Left lung (tissue), 10 donors: ENCODE results near the gene TECTA. TPM values are rescaled to one million over a fixed set of nuclear protein-coding genes. Genes with fewer than 3 reads are reported as not detected.
"Not testable (repeated sequence)": the region's sequence is repeated elsewhere in the genome, so short reads cannot be mapped to it uniquely, and the experiment has no call there.

Experiments
- ATAC-seq: fragments of 200-7000 bp; cut with Tn5 transposase; one replicate; pipeline ENCODE4 v1.9.1; 2020; ENCODE audit warnings: moderate library complexity
- DNase-seq, 4 donors: peaks; one replicate each; pipeline ENCODE4 v3.0.0-alpha.2; 2013 to 2020
- H3K27ac ChIP-seq, 2 donors: fragments of 200-600 bp; sonication (generic) in 1 of 2; one replicate each; pipeline versions ENCODE4 v1.5.0 to v1.8.0; 2020 to 2021
- H3K27me3 ChIP-seq, 2 donors: fragments of 200-600 bp; sonication (generic) in 1 of 2; one replicate each; pipeline versions ENCODE4 v1.5.0 to v1.8.0; 2020 to 2021
- H3K36me3 ChIP-seq, 2 donors: fragments of 200-600 bp; sonication (generic) in 1 of 2; one replicate each; pipeline versions ENCODE4 v1.5.0 to v1.8.0; 2020 to 2021
- H3K4me1 ChIP-seq, 2 donors: fragments of 200-600 bp; one replicate each; pipeline ENCODE4 v1.8.0; 2021
- H3K4me3 ChIP-seq, 2 donors: fragments of 200-600 bp; sonication (generic) in 1 of 2; one replicate each; pipeline versions ENCODE4 v1.5.0 to v1.8.0; 2020 to 2021; ENCODE audit warnings: mild to moderate bottlenecking in 1 of 2
- H3K9me3 ChIP-seq, 2 donors: fragments of 200-600 bp; sonication (generic) in 1 of 2; one replicate each; pipeline versions ENCODE4 v1.5.0 to v1.8.0; 2020 to 2021
- CTCF ChIP-seq, 2 donors: fragments of 200-600 bp; sonication (generic) in 1 of 2; IDR thresholded peaks; one replicate each; pipeline versions ENCODE4 v1.5.0 to v1.8.0; 2021; ENCODE audit warnings: antibody characterized with exemption in 2 of 2
- intact Hi-C, 2 donors: fragments of 100-400 bp; cut with DNase I; formaldehyde crosslinking; loops; one replicate each; pipeline versions ENCODE4 v1.11.2 to v1.14.2; 2022
- polyA plus RNA-seq, 6 donors: library from polyadenylated mRNA; unstranded; fragments of 120-200 nt; gene quantifications; one replicate each; pipeline ENCODE4 v1.2.1, GENCODE V29; 2013; ENCODE audit not compliant: insufficient read length in 6 of 6
- total RNA-seq, 2 donors: library from RNA; stranded (reverse); fragmentation: NEBNext Ultra II Directional; extraction: Animal tissue kit (Norgen Biotek cat#: 25700); gene quantifications; one replicate each; pipeline ENCODE4 v1.2.1, GENCODE V29; 2021
- donor health status: DM: no; HTN: yes; CAD: no.
- donor health status: DM: no; HTN: no; CAD: no.

TECTA gene
- total and polyA plus RNA-seq, 8 donors = 0.58 to 2.6 (median 2.3) TPM

GRCh38 chr11:121159741-121160140 is 58.7 kb downstream of the TECTA start:
- Histone ChIP-seq H3K4me1 (no peaks in the 10 kb centered on the region), H3K9me3 (no peaks in the 10 kb centered on the region), H3K27ac (no peak overlapping the region), H3K36me3 (no peaks in the 10 kb centered on the region), H3K4me3 (no peak overlapping the region), H3K27me3 (no peaks in the 10 kb centered on the region)
- ATAC-seq = no peak
- peak in 2 of 4 donors; percentile 9 to 23 for DNase-seq
- intact Hi-C loops = no loop called here
- no peak for TF ChIP-seq CTCF (IDR thresholded peaks at IDR 0.05)

GRCh38 chr11:121161349-121161917 is 60.4 kb downstream of the TECTA start:
- ATAC-seq = no peak
- DNase-seq = no peak
- intact Hi-C loops = no loop called here
- Histone ChIP-seq H3K36me3 (no peaks in the 10 kb centered on the region), H3K9me3 (no peaks in the 10 kb centered on the region), H3K4me3 (no peak overlapping the region), H3K27me3 (no peaks in the 10 kb centered on the region), H3K27ac (no peak overlapping the region), H3K4me1 (no peaks in the 10 kb centered on the region)
- TF ChIP-seq CTCF (IDR thresholded peaks at IDR 0.05) = no peak

GRCh38 chr11:121163658-121164308 is 62.7 kb downstream of the TECTA start:
- intact Hi-C loops = no loop called here
- ATAC-seq = no peak

GRCh38 chr11:121177629-121178028 is 76.6 kb downstream of the TECTA start:
- H3K27ac ChIP-seq, intact Hi-C loops, H3K4me1 ChIP-seq, H3K27me3 ChIP-seq, DNase-seq, H3K36me3 ChIP-seq, H3K4me3 ChIP-seq, ATAC-seq: not testable (repeated sequence)
- H3K9me3 ChIP-seq = peaks cover 0 to 26% of the 10 kb centered on the region in 2 donors

More at GRCh38 chr11:121163658-121164308, 62.7 kb downstream of the TECTA start:
- no peaks in the 10 kb centered on the region for H3K9me3 ChIP-seq
- DNase-seq = no peak
- no peak for TF ChIP-seq CTCF (IDR thresholded peaks at IDR 0.05)
- H3K4me1 ChIP-seq = no peaks in the 10 kb centered on the region
- H3K27me3 ChIP-seq = no peaks in the 10 kb centered on the region
- H3K36me3 ChIP-seq = no peaks in the 10 kb centered on the region
- H3K27ac ChIP-seq = no peak overlapping the region
- H3K4me3 ChIP-seq = no peak overlapping the region

GRCh38 chr11:121179306-121179705 is 78.3 kb downstream of the TECTA start:
- intact Hi-C loops = no loop called here
- no peak for ATAC-seq

More at GRCh38 chr11:121179306-121179705, 78.3 kb downstream of the TECTA start:
- H3K4me1 ChIP-seq = no peaks in the 10 kb centered on the region
- no peaks in the 10 kb centered on the region for H3K27me3 ChIP-seq
- DNase-seq = no peak
- no peak overlapping the region for H3K4me3 ChIP-seq
- no peaks in the 10 kb centered on the region for H3K36me3 ChIP-seq
- TF ChIP-seq CTCF (IDR thresholded peaks at IDR 0.05) = no peak
- no peak overlapping the region for H3K27ac ChIP-seq
- peaks cover 0 to 26% of the 10 kb centered on the region in 2 donors for H3K9me3 ChIP-seq
